Activated CD8-positive, alpha-beta memory T cell treated with anti-CD3 and anti-CD28 coated beads, Interleukin-2, amount 50 U/mL, for 1 hour (primary cell): ENCODE measurements around the gene ABLIM2.

Experiments
- DNase-seq: peaks from one replicate; pipeline ENCODE4 v3.0.0-alpha.2; 2020; ENCODE audit errors: extremely low read depth

Gene ABLIM2

GRCh38 chr4:8121292-8122015 lies 37.2 kb downstream of the ABLIM2 start:
- no peak for DNase-seq

- no peak for DNase-seq
These were observed 38.1 kb downstream of the ABLIM2 start for GRCh38 chr4:8120501-8120900.

GRCh38 chr4:8119877-8120276 lies 38.7 kb downstream of the ABLIM2 start:
- DNase-seq: no peak

- no peak for DNase-seq
These were observed 40.1 kb downstream of the ABLIM2 start for GRCh38 chr4:8118531-8118930.

GRCh38 chr4:8118035-8118434 lies 40.6 kb downstream of the ABLIM2 start:
- DNase-seq: no peak

- no peak for DNase-seq
These were observed 41.3 kb downstream of the ABLIM2 start for GRCh38 chr4:8117278-8117682.

GRCh38 chr4:8115916-8116315 lies 42.7 kb downstream of the ABLIM2 start:
- DNase-seq: no peak

- DNase-seq: no peak
These were observed 43.5 kb downstream of the ABLIM2 start for GRCh38 chr4:8115203-8115520.

- DNase-seq: no peak
These were observed 44.0 kb downstream of the ABLIM2 start for GRCh38 chr4:8114456-8115202.

GRCh38 chr4:8113611-8114377 lies 44.8 kb downstream of the ABLIM2 start:
- no peak for DNase-seq

GRCh38 chr4:8112672-8113071 lies 45.9 kb downstream of the ABLIM2 start:
- no peak for DNase-seq

- no peak for DNase-seq
These were observed 46.5 kb downstream of the ABLIM2 start for GRCh38 chr4:8112036-8112576.

GRCh38 chr4:8110071-8110986 lies 48.3 kb downstream of the ABLIM2 start:
- DNase-seq: no peak

GRCh38 chr4:8109406-8110065 lies 49.1 kb downstream of the ABLIM2 start:
- no peak for DNase-seq

GRCh38 chr4:8108991-8109390 lies 49.6 kb downstream of the ABLIM2 start:
- DNase-seq: no peak

GRCh38 chr4:8108261-8108660 lies 50.4 kb downstream of the ABLIM2 start:
- DNase-seq: no peak

- DNase-seq: no peak
These were observed 51.4 kb downstream of the ABLIM2 start for GRCh38 chr4:8107146-8107657.

GRCh38 chr4:8106451-8107025 lies 52.1 kb downstream of the ABLIM2 start:
- no peak for DNase-seq

- DNase-seq: no peak
These were observed 53.1 kb downstream of the ABLIM2 start for GRCh38 chr4:8105306-8106100.
